Fibroblast of peridontal ligament (primary cell): ENCODE measurements around the gene CD82.
"Not testable (repeated sequence)": the region's sequence is repeated elsewhere in the genome, so short reads cannot be mapped to it uniquely, and the experiment has no call there.

Experiments used
- DNase-seq: peaks from one replicate; pipeline ENCODE4 v3.0.0-alpha.2; 2010; ENCODE audit errors: extremely low read depth

CD82 gene

DNA sequence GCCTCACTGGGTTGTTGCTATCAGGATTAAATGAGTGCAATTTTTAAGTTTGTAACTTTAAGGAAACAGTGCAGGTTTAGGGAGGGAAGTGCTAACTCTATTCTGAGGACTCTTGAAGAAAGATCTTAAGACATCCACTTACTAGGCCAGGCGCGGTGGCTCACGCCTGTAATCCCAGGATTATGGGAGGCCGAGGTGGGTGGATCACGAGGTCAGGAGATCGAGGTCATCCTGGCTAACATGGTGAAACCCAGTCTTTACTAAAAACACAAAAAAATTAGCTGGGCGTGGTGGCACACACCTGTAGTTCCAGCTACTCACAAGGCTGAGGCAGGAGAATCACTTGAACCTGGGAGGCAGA lies 5.5 kb upstream of the CD82 start:
- not testable (repeated sequence) for DNase-seq

DNA sequence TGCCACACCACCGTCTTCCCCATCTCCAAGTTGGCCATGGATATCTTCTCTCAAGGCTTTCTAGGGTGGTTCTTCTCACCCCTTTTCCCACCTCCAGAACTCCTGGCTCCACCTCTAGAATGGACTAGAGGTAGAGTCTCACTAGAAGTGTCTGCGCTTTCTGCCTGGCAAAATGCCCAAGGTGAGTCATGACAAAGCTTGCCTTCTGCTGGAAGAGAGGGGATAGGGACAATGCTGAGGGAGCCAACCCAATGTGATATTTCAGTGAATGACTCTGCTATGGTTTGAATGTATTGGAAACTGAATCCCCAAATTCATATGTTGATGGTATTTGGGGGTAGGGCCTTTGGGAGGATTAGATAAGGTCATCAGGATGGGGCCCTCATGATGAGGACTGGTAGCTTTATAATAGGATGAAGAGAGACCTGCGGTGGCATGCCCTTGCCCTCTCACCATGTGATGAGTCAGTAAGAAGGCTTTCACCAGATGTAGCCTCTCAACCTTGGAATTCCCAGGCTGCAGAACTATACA lies 4.1 kb upstream of the CD82 start:
- no peak for DNase-seq

DNA sequence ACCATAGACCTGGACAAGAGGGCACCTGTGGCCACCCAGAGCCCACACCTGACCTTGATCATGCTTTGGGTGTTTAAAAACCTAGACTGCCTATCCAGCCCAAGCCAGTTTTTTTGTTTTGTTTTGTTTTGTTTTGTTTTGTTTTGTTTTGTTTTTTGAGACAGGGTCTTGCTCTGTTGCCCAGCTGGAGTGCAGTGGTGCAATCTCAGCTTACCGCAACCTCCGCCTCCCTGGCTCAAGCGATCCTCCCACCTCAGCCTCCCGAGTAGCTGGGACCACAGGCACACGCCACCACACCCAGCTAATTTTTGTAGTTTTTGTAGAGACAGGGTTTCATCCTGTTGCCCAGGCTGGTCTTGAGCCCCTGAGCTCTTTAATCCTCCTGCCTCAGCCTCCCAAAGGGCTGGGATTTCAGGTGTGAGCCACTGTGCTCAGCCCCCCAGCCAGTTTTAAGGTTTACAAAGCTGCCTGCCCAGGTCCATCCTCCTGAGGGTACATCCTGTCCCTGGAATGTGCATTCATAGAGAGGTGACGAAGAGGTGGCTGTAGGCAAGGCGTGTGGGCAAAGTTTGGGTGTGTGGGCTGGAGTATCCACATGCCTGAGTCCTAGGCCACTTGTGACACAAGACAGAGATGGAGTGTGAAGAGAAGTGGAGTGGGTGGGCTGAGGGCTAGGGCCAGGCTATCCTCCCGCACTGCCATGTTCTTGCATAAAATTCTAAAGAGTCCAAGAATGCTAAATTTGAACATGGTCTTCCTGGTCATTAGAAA lies 3.3 kb upstream of the CD82 start:
- DNase-seq = no peak

DNA sequence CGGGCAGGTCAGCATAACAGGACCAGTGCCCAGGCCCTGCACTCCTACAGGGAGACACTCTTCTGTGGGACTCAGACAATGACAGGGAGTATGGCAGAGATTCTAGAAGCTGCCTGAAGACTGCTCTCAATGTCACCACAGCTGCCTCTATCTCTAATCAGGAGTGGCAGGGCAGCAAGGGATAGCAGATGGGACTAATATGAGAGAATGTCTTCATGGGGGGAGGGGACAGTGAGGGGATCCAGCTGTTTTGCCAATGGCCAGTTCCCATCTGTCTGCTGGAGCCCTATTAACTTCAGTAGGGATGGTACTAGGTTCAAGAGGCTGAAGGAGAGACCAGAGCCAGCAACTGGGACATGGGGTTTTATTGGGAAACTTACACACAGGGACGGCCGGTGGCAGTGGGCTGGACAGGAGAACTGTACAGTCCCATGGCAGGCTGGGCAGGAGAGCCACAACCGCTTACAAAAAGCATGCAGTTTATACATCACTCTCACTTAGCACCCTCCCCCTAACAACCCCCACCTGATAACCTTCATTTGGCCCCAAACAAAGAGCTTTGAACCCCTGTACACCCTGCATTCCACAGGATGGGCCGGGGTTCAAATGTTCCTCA lies 2.5 kb upstream of the CD82 start:
- no peak for DNase-seq

DNA sequence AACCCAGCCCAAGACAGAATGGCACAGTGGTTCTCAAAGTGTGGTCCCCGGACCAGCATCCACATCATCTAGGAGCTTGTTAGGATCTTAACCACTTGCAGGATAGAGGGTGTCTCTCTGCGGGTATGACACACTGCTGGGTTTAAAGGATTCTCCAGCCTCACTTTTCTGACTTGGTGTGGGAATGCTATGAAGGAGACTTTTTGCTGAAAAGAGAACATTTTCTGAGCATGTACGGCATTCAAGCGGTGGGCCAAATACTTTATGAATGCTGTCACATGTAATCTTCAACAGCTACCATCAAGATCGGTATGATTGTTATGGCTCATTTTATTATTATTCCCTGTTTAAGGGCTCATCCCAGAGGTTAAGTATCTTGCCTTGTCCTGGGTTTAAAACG lies 1.8 kb upstream of the CD82 start:
- peak; percentile 36 for DNase-seq

DNA sequence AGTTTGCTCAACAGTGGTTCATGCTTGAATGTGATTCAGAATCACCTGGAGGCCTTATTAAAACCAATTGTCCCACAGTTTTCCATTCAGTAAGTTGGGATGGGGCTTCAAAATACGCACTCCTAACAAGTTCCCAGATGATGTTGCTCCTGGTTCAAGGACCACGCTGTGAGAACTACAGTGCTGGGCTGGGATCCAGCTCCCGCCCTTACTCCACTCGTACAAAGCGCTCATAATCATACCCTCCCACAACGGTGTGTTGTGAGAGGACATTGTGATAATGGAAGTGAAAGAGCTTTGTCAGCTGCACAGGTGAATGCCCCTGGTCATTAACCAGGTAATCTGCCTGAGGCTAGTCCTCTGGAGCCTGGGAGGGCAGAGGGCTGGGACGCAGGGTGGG lies 1.3 kb upstream of the CD82 start:
- no peak for DNase-seq

DNA sequence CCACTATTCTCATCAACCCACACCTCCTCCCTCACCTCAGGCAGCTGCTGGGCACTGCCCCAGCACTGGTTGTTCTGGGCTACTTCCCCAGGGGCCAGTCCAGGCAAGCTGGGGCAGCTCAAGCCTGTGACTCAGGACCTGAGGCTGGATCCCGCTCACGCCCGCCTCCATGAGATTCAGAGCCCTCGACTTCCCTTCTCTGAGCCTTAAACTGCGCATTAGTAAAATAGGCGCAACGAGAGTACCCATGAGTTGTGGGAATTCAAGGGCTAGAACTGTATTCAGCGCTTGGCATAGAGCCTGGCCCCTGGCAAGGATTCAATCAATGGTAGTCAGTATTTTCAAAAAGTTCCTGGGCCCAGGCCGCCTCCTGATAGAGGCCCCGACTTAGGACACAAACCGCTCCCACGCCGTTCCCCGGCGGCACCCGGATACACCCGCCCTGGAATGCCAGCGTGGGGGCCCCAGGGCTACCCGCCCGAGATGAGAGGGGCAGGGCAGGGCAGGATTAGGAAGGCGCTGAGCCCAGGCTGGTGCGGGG lies 723 bp upstream of the CD82 start:
- peak; percentile 87 for DNase-seq

DNA sequence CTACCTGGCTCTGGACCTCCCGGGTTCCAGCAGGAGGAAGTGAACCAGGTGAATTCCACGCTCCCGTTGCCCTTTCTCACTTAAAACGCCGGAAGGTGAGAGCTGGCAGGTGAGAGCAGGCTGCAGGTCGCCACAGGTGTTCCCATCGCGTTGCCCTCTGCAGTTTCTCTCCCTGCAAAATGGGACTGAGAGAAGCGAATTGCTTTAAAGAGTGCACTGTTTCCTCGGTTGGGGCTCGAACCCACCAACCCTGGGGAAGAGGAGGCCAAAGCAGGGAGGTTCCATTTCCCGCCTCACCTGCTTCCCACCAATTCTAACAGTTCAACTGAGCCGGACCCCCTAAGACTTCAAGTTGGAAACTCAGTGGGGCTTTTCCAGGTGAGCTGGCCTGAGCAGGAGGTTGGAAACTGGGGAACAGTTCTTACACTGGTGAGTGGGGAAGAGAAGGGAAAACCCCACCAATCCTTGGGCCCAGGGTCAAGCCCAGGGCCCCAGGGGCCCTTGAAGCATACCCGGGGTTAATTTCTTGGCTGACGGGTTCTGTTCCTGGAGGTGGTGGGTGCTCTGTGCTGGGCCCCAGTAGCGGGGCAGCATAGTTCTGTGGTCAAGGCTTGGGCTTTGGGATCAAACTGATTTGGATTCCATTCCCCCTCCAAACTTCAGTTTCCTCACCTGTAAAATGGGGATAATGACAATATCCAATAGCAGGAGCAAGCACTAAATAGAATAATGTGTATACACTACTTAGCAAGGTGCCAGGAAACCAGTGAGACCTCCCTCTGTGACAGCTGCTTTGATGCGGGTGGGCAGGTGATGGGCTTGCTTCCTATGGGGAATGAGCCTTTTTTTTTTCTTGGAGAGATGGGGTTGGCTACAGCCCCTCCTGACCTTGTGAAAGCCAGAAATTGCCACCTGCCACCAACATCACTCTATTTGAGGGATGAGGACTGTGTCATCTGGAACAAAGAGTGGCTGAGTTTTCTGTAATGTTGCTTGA lies 788 bp downstream of the CD82 start:
- DNase-seq = no peak

DNA sequence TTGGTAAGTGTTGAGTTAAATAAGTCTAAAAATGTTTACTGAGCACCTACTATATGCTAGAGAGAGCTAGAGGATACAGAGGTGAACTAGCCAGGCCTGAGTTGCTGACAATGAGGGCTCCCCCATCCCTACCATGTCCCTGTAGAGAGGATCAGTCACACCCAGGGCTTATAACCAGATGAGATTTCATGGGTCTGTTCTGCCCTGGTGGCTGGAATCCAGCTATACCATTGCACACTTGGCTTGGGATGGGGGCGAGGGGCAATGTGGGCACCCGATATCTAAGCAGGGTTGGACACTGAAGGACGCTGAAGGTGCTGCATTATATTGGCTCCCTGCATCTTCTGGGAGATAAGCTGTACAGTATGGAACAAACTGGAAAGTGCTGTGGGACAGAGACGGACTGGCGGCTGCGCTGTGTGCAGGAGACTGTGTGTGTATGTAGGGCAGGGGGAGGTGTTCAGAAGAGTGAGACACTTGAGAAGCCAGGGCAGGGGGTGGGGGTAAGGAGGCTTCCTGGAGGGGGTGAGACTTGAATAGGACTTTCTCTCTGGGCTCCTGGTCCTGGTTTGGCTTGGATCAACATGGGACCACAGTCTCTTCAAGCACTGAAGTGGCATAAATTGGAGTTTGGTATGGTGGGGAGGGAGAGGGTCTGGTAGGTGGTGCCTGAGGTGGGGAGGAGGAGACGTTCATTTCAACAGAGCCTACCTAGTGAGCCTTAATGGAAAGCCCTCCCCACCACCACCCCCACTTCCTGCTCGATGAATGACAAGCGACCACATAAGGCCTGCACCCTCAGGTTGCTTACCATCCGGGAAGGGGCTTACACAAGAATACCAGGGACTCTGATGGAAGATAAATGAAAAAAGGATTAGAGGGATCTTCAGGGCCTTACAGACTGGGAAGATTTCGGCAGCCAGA lies 1.8 kb downstream of the CD82 start:
- DNase-seq = no peak

DNA sequence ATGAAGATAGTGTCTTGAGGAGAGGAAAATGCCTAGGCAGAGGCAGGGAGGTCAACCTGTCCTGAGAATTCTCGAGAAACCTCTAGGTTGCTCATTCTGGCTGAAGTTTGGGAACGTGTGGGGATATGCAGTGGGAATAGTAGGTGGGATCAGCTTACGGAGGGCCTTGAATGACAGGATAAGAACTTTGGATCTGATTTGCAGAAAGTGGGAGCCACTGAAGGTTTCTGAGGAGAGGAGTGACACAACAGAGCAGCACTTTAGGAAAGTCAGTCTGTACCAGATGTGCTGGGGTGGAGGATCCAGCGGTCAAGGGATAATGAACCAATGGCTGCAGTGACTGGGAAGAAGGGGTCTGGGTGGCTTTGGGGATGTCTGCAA lies 2.4 kb downstream of the CD82 start:
- no peak for DNase-seq

DNA sequence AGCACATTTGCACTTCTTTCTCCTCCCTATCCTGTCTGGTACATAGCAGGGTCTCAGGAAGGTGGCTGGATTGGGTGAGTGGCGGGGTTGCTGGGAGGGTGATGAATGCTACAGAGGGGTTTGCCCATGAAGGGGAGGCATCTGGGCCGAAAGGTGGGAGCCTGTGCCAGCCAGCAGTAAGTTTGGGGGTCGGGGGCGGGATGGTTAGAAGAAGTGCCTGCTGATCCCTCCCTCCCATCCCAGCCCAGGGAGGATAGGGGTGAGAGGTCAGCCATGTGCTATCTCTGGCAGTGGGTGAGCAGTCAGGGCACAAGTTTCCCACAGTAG lies 2.8 kb downstream of the CD82 start:
- DNase-seq = no peak

DNA sequence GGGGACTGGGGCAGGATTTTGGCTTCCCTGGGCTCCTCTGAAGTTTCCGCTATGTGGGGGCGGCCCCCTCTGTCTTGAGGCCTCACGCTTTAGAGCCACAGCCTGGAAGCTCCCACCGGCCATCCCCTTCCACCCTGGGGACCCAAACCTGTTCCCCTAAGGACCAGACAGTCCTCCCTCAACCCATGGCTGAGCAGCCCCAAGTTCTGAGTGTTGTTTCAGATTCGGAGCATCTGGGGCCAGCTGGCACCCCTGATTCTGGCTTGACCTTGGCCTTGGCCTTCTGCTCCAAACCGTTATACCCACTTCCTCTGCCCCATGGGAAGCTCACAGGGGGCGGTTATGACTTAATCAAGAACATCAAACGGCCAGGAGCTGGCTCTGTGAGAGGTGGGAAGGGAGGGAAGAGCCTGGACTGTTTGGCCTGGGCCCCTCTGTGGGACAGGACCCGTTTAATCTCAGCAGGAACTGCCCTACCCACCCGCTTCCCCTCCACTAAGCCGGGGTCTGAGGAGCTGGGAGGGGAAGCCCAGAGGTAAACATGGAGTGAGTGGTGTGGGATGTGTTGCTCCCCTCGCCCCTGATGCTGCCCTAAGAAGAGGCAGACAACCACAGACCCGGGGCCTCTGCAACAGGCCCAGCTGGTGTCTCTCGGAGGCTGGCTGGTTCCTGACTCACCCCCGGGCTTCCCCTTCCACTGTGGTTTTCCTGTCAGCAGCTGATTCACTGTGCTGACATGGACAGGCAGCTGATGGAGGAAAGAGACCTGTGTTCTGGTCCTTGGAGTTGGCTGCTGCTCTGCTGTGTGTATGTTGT lies 3.4 kb downstream of the CD82 start:
- peak; percentile 87 for DNase-seq

DNA sequence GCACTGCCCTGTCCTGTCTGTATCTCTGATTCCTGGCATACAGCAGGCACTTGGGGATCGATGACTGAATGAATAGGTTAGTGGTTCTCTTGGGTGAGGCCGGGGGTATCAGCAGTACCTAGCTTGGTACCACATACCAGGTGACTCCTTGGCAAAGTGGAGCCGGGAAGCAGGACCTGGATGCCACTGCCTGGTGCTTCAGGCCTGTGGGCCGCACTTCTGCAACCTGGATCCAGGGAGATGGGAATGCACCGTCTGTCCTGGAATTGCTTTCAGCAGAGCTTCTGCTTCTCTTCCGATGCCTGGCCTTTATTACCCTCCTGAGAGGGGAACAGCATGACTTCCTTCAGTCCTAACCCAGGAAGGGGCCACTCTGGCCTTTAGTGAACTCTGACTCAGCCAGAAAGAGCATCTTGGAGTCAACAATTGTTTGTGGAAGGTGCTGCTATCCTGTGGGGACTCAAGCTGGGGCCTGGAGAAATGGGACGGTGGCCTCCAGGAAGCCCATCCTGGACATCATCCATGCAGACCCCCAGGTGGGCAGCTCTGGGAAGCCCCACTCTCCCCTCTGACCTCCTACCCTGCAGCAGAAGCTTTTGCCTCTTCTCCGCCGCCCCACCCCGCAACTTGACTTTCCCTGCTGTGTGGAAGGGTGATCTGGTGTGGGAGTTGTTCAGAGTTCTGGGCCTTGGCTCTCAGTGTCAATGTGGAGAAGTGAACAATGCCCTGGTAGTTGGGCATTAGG lies 5.1 kb downstream of the CD82 start:
- no peak for DNase-seq

DNA sequence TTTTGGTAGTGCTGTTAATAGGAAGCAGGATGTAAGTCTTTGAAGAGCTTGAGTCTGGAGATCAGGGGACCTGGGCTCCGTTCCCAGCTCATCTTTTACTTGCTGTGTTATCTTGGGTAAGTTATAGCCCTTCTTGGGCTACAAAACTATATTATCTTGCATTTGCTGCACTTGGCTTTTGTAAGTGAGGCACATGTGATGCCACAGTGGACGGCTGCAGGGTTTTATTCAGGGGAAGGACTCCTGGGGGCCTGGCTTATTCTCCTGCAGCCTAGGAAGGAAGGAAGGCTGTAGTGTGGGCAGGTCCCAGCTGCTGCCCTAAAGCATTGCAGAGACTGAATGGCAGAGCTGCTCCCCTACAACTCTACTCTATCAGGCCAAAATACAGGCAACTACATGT lies 6.4 kb downstream of the CD82 start:
- DNase-seq = no peak

DNA sequence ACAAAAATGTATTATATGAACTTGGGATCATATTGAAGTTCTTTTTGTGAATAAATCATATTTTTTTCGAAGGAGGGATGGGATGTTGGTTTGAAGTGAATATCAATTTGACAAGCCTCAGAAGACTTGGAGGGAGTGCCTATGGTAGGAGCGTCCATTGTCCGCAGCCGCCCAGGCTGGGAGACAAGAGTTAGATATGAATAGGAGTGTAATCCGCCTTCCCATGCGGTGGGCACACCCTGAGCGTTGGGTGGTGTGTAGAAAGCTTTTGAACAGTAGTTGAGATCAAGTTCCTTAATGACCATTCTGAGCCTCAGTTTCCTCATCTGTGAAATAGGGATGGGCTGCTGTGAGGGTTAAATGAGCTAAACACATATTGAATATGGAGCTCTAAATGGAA lies 7.0 kb downstream of the CD82 start:
- DNase-seq = no peak

DNA sequence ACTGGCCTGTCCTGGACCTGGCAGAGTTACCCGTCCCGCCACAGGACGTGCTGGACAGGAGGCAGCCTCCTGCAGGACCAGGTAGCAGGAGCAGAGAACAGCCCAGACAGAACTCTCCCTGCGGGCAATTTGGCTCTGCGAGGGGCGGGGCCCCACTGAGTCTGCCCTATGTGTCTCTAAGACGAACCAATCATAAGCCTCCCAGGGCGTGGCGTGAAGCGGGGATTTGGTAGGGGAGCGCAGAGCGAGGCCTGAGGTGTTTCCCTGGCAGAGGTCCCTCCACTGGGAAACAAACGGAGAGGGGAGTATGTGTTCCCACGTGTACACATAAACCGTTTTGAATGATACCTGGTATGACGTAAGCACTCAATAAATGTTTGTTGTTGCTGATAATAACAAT lies 7.4 kb downstream of the CD82 start:
- no peak for DNase-seq

DNA sequence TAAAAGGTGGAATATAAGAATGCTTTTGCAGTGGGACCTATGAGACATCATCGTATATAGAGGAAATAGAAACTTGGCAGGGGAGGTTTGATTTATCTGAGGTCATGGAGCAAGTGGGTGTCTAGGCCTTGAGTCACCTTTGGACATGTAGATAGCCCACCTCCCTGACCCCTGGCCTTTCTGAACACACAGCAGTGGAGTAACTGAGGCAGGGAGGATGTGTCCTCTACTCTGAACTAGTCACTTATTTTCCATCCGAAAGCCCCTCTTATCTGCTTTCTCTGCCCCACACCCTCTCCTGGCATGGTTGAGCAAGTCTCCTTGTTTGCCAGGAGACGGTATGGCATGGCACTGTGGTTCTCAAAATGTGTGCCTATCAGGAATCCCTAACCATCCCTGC lies 7.9 kb downstream of the CD82 start:
- DNase-seq = no peak

DNA sequence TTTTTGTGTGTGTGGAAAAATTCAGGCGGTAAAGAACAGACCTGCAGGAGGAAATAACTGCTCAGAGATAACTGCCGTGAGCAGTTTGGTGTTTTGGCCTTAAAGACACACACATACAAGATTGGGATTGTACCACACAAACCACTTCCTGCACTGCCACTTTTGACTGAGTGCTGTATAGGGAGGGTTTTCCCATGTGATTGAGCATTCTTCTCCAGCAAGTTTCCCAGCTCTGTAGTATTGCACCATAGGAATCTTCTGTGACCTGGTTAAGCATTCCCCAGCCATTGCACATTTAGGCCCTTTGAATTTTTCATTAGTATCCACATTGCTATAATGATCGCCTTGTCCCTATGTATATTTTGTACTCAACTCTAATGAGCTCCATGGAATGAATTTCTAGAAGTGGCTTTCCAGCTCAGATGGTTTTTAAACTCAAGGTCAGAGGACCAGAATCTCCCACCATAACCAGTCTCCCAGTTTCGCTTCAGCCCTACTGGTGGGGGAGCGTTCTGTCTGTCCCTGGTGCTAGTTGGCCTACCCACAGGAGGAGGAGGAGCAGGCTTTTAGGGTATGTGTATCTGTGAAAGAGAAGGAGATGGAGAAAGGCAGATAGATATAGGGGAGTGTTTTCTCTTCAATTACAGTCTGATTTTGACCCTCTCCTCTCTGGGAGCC lies 9.3 kb downstream of the CD82 start:
- peak; percentile 95 for DNase-seq

DNA sequence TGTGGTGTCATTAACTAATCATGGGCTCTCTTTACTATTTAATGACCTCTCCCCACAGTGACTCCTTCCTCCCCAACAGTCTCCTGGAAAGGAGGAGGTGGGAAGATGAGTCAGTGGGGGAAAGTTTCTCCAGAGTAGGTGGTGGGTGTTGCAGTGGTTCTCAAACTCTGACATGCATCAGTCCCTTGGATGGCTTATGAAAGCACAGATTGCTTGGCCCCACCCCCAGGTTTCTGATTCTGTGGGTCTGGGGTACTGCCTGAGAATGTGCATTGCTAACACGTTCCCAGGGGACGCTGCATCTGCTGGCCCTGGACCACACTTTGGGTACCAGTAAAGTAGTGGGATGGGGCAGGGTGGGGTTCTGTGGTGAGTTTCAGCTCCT lies 9.8 kb downstream of the CD82 start:
- peak; percentile 39 for DNase-seq
